Measurements from ENCODE around the gene TEAD2. TPM values are rescaled to one million over a fixed set of nuclear protein-coding genes. Genes with fewer than 3 reads are reported as not detected.

TEAD2 gene
- total and polyA plus RNA-seq, 2 of the 13 experiments (the other 11 are each of a cell fraction or from before 2014, with no cell fraction given) = 10.8 to 12.5 TPM

DNA sequence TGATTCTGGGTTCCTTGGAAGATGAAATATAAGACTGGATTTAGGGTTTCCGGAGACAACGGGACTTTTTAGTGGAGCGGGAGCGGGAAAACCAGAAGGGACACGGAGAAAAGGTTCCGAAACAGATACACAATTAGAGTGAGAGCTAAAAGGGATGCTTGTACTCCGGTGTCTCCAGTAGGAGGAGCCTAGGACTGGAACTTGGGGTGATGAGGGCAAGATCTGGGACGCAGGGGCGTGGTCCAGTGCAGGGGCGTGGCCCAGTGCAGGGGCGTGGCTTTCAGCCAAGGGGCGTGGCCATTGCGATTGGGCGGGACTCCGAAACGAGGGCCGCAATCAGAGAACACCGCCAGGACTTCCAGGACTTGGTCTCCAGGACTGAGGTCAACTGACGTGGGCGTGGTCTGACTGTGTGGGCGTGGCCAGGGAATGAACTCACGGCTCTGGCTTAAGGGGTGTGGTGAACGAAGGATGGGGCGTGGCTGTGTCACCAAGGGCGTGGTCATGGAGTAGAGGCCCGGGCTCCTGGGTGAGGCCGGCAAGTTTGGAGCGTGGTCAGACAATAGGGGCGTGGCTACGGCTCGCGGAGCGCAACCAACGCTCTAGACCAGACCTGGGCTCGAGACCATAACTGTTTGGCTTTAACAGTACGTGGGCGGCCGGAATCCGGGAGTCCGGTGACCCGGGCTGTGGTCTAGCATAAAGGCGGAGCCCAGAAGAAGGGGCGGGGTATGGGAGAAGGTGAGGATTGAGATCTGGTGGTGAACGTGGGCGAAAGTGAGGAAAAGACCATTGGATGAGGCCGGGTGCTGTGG lies 1.3 kb upstream of the TEAD2 start, which contains the start of gene DKKL1 (continued):
- TF ChIP-seq, protein P1, sequence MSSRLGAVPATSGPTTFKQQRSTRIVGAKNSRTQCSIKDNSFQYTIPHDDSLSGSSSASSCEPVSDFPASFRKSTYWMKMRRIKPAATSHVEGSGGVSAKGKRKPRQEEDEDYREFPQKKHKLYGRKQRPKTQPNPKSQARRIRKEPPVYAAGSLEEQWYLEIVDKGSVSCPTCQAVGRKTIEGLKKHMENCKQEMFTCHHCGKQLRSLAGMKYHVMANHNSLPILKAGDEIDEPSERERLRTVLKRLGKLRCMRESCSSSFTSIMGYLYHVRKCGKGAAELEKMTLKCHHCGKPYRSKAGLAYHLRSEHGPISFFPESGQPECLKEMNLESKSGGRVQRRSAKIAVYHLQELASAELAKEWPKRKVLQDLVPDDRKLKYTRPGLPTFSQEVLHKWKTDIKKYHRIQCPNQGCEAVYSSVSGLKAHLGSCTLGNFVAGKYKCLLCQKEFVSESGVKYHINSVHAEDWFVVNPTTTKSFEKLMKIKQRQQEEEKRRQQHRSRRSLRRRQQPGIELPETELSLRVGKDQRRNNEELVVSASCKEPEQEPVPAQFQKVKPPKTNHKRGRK (CRISPR knock-in tag; IDR thresholded peaks at IDR 0.05) = no peak
- TF ChIP-seq, protein P2, sequence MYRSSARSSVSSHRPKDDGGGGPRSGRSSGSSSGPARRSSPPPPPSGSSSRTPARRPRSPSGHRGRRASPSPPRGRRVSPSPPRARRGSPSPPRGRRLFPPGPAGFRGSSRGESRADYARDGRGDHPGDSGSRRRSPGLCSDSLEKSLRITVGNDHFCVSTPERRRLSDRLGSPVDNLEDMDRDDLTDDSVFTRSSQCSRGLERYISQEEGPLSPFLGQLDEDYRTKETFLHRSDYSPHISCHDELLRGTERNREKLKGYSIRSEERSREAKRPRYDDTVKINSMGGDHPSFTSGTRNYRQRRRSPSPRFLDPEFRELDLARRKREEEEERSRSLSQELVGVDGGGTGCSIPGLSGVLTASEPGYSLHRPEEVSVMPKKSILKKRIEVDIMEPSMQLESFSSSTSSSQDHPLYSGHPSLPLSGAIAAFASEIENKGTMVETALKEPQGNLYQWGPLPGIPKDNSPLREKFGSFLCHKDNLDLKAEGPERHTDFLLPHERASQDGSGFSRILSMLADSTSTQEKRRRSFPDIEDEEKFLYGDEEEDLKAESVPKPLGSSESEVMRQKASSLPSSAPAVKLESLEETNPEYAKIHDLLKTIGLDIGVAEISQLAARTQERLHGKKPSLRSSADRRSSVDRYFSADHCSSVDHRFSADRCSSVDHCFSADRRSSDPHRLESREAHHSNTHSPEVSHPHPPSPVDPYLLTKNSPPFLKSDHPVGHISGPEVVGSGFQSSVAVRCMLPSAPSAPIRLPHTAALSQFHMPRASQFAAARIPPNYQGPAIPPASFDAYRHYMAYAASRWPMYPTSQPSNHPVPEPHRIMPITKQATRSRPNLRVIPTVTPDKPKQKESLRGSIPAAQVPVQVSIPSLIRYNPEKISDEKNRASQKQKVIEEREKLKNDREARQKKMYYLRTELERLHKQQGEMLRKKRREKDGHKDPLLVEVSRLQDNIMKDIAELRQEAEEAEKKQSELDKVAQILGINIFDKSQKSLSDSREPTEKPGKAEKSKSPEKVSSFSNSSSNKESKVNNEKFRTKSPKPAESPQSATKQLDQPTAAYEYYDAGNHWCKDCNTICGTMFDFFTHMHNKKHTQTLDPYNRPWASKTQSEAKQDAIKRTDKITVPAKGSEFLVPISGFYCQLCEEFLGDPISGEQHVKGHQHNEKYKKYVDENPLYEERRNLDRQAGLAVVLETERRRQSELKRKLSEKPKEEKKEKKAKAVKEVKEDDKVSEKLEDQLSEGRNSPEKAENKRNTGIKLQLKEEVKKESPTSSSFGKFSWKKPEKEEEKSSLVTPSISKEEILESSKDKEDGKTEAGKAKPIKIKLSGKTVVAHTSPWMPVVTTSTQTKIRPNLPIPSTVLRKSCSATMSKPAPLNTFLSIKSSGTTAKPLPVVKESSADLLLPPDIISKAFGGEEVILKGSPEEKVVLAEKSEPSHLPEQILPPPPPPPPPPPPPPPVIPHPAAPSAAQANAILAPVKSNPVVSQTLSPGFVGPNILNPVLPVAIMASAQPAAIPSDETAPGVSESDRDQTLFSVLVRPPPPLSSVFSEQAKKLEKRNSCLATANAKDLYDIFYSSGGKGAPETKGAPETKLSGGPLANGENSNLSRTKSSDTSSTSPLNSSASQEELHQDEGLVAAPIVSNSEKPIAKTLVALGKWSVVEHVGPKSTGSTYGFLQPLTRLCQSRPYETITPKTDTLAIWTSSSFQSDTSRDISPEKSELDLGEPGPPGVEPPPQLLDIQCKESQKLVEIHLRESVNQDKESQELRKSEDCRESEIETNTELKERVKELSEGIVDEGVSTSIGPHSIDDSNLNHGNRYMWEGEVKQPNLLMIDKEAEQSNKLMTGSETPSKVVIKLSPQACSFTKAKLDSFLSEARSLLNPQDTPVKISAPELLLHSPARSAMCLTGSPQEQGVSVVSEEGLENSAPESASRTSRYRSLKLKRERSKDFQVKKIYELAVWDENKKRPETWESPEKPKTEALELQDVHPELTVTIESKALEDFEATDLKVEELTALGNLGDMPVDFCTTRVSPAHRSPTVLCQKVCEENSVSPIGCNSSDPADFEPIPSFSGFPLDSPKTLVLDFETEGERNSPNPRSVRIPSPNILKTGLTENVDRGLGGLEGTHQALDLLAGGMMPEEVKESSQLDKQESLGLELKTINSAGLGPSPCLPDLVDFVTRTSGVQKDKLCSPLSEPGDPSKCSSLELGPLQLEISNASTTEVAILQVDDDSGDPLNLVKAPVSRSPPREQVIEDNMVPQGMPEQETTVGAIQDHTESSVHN (CRISPR knock-in tag; IDR thresholded peaks at IDR 0.05) = no peak
- TF ChIP-seq ZNF747 (CRISPR knock-in tag; IDR thresholded peaks at IDR 0.05; ENCODE audit: borderline replicate concordance) = no peak
- no peak for TF ChIP-seq ZNF746 (CRISPR knock-in tag; IDR thresholded peaks at IDR 0.05)
- TF ChIP-seq, protein P3, sequence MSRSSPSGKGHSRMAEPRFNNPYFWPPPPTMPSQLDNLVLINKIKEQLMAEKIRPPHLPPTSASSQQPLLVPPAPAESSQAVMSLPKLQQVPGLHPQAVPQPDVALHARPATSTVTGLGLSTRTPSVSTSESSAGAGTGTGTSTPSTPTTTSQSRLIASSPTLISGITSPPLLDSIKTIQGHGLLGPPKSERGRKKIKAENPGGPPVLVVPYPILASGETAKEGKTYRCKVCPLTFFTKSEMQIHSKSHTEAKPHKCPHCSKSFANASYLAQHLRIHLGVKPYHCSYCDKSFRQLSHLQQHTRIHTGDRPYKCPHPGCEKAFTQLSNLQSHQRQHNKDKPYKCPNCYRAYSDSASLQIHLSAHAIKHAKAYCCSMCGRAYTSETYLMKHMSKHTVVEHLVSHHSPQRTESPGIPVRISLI (CRISPR knock-in tag; IDR thresholded peaks at IDR 0.05; ENCODE audit: borderline replicate concordance) = no peak
- 0 out of 2 replicates have a peak, but pooled peaks have one; percentile 28 for TF ChIP-seq ZNF772 (CRISPR knock-in tag; IDR thresholded peaks at IDR 0.05)
- TF ChIP-seq, protein P4, sequence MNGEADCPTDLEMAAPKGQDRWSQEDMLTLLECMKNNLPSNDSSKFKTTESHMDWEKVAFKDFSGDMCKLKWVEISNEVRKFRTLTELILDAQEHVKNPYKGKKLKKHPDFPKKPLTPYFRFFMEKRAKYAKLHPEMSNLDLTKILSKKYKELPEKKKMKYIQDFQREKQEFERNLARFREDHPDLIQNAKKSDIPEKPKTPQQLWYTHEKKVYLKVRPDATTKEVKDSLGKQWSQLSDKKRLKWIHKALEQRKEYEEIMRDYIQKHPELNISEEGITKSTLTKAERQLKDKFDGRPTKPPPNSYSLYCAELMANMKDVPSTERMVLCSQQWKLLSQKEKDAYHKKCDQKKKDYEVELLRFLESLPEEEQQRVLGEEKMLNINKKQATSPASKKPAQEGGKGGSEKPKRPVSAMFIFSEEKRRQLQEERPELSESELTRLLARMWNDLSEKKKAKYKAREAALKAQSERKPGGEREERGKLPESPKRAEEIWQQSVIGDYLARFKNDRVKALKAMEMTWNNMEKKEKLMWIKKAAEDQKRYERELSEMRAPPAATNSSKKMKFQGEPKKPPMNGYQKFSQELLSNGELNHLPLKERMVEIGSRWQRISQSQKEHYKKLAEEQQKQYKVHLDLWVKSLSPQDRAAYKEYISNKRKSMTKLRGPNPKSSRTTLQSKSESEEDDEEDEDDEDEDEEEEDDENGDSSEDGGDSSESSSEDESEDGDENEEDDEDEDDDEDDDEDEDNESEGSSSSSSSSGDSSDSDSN (CRISPR knock-in tag; IDR thresholded peaks at IDR 0.05) = peak; percentile 14; the same call in 1 of the 2 replicates
- TF ChIP-seq HHEX (CRISPR knock-in tag; IDR thresholded peaks at IDR 0.05) = no peak
- TF ChIP-seq ZNF468 (CRISPR knock-in tag; IDR thresholded peaks at IDR 0.05) = no peak

Measured in HepG2 (cell line).